Mammary epithelial cell (primary cell): Measurements from ENCODE around the gene SLC22A7.

Experiments
- CTCF ChIP-seq, 2 donors: IDR thresholded peaks in 1 of 2; conservative IDR thresholded peaks in 1 of 2; 2 replicates each; pipeline ENCODE4 v1.5.1; 2011 to 2012; ENCODE audit warnings: inconsistent platforms in 2 of 2, low read length in 2 of 2, mild to moderate bottlenecking in 2 of 2, control low read depth in 1 of 2, low read depth in 1 of 2; ENCODE audit not compliant: insufficient read depth in 1 of 2; ENCODE audit errors: extremely low read depth in 1 of 2
- EZH2 ChIP-seq: IDR thresholded peaks from 2 replicates; pipeline ENCODE4 v1.6.1; 2012; ENCODE audit warnings: low read length, inconsistent platforms, borderline replicate concordance

- no peak for TF ChIP-seq EZH2
- TF ChIP-seq CTCF (conservative IDR thresholded peaks at IDR 0.05 in 1 of 2, IDR thresholded peaks at IDR 0.05 in 1 of 2; ENCODE audit: extremely low read depth in 1 of 2, insufficient read depth in 1 of 2, low read depth in 1 of 2, low read length in 2 of 2): no peak
Observed at GRCh38 chr6:43299338-43300293, 1.6 kb downstream of the SLC22A7 start.
